Neural progenitor cell (in vitro differentiated cells): ENCODE measurements around the gene CFDP1.

ENCODE experiments used
- CTCF ChIP-seq: fragments of 200-600 bp; sonication (generic); IDR thresholded peaks from 2 replicates; pipeline ENCODE4 v1.5.1; 2017; ENCODE audit warnings: antibody characterized with exemption, mild to moderate bottlenecking
- EZH2 ChIP-seq: fragments of 200-600 bp; sonication (generic); IDR thresholded peaks from 2 replicates; pipeline ENCODE4 v1.6.1; 2017; ENCODE audit warnings: antibody characterized with exemption, mild to moderate bottlenecking, moderate library complexity
- EZH2phosphoT487 ChIP-seq: fragments of 200-600 bp; sonication (generic); IDR thresholded peaks from 2 replicates; pipeline ENCODE4 v1.6.1; 2017; ENCODE audit warnings: antibody characterized with exemption

- no peak for TF ChIP-seq CTCF
- TF ChIP-seq EZH2 = no peak
- TF ChIP-seq EZH2phosphoT487 = no peak
Observed at GRCh38 chr16:75416904-75417565, 16.3 kb downstream of the CFDP1 start.
